ENCODE measurements around the gene SCAPER.

The SCAPER gene

DNA sequence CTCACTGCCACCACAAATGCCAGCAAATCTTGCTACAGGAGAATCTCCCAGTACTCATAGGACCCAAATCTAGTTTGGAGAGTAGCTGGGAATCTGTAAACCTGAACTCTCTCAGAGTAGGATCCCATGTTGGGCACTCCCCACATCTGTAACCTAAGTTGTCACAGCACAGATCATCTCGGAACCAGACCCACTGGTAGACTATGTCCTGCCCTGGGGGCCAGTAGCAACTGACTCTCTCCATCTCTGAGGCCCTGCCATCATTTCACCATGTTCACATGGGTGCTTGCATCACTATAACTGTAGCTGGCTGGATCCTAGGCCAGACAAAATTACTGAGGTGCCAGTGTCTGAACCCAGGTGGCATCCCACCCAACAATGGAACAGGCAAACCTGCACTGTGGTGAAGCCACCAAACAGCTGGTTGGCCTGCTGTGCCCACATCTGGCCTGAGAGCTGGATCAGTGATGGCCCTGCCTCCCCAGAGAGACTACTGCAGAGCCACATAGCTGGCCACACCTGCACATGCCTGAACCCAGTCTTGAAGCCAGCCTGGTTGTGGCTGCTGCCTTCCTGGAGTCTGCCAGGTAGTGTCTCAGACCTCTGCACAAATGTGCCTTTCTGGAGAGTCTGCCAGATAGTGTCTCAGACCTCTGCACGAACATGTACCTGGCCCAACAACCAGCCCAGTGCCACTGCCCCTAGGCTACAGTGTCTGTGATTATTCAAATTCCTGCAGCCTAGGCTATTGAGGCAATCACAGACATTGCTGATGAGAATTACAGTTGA lies 486.6 kb downstream of the SCAPER start:
- no peak for TF ChIP-seq FOXP2 (optimal IDR thresholded peaks at IDR 0.05; ENCODE audit: borderline replicate concordance, extremely low read depth, extremely low read length, insufficient read depth)
- TF ChIP-seq TAF1 (IDR thresholded peaks at IDR 0.05; ENCODE audit: borderline replicate concordance, insufficient read depth, low read length): no peak
- TF ChIP-seq, protein P1, sequence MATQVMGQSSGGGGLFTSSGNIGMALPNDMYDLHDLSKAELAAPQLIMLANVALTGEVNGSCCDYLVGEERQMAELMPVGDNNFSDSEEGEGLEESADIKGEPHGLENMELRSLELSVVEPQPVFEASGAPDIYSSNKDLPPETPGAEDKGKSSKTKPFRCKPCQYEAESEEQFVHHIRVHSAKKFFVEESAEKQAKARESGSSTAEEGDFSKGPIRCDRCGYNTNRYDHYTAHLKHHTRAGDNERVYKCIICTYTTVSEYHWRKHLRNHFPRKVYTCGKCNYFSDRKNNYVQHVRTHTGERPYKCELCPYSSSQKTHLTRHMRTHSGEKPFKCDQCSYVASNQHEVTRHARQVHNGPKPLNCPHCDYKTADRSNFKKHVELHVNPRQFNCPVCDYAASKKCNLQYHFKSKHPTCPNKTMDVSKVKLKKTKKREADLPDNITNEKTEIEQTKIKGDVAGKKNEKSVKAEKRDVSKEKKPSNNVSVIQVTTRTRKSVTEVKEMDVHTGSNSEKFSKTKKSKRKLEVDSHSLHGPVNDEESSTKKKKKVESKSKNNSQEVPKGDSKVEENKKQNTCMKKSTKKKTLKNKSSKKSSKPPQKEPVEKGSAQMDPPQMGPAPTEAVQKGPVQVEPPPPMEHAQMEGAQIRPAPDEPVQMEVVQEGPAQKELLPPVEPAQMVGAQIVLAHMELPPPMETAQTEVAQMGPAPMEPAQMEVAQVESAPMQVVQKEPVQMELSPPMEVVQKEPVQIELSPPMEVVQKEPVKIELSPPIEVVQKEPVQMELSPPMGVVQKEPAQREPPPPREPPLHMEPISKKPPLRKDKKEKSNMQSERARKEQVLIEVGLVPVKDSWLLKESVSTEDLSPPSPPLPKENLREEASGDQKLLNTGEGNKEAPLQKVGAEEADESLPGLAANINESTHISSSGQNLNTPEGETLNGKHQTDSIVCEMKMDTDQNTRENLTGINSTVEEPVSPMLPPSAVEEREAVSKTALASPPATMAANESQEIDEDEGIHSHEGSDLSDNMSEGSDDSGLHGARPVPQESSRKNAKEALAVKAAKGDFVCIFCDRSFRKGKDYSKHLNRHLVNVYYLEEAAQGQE (IDR thresholded peaks at IDR 0.05; ENCODE audit: insufficient read depth in 1 of 2, low read depth in 2 of 2, low read length in 2 of 2): no peak
- no peak for TF ChIP-seq POLR2AphosphoS5 (IDR thresholded peaks at IDR 0.05; ENCODE audit: low read depth, low read length)
- TF ChIP-seq SIN3A (IDR thresholded peaks at IDR 0.05; ENCODE audit: borderline replicate concordance, insufficient read depth, low read length): no peak

DNA sequence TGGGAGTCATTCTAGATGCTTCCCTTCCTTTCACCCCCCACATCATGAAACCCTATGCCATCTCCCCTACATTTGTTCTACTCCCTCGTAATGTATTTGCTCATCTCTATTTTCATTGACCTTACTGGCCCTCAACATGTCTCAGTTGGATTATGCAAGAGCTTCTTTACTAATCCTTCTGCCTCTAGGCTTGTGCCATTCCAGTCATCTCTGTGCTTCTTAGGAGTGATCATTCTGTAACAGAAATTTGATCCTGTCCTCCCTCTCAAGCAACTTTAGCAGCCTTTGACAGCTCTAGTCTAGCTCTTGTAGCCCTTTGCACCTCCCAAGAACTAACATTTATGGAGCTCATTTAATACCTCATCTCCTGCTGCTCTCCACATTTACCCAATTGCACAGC lies 503.9 kb downstream of the SCAPER start:
- no peak for TF ChIP-seq POLR2AphosphoS5 (IDR thresholded peaks at IDR 0.05; ENCODE audit: low read depth, low read length)
- TF ChIP-seq, protein P1 (IDR thresholded peaks at IDR 0.05; ENCODE audit: insufficient read depth in 1 of 2, low read depth in 2 of 2, low read length in 2 of 2): no peak
- no peak for TF ChIP-seq FOXP2 (optimal IDR thresholded peaks at IDR 0.05; ENCODE audit: borderline replicate concordance, extremely low read depth, extremely low read length, insufficient read depth)
- no peak for TF ChIP-seq TAF1 (IDR thresholded peaks at IDR 0.05; ENCODE audit: borderline replicate concordance, insufficient read depth, low read length)
- TF ChIP-seq SIN3A (IDR thresholded peaks at IDR 0.05; ENCODE audit: borderline replicate concordance, insufficient read depth, low read length): no peak

DNA sequence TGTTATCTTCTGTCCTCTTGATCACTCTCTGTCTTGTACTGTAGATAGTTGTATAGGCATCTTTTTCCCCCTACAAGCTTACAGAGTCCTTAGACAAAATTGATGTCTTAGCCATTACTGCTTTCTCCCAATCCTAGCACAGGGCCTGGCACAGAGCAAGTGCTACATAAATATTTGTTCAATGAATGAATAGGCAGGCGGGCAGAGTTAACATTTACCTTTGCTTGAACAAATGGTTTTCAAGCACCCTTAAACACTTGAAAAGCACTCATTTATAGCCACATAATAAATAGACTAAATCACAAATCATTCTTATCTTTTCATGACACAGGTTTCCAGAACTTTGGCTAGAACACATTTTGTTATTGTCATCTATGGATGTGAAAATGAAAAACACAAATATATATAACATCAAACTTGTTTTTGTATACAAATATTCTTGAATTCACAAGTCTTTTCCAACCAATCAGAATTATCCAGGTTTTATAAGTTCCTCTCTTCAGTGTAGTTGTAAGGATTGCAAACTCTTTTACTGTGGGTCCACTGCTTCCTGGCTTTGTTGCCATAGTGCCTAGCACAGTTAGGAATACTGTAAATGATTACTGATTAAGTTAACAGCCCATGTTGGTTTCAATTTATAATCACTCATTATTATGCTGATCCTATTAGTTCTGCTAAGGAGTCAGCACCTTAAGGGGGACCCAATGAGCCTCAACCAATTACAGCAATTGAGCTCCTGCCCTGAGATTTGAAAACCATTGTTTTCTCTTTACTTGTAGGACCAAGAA lies 506.6 kb downstream of the SCAPER start:
- no peak for TF ChIP-seq SIN3A (IDR thresholded peaks at IDR 0.05; ENCODE audit: borderline replicate concordance, insufficient read depth, low read length)
- TF ChIP-seq TAF1 (IDR thresholded peaks at IDR 0.05; ENCODE audit: borderline replicate concordance, insufficient read depth, low read length): no peak
- no peak for TF ChIP-seq FOXP2 (optimal IDR thresholded peaks at IDR 0.05; ENCODE audit: borderline replicate concordance, extremely low read depth, extremely low read length, insufficient read depth)
- TF ChIP-seq, protein P1 (IDR thresholded peaks at IDR 0.05; ENCODE audit: insufficient read depth in 1 of 2, low read depth in 2 of 2, low read length in 2 of 2): no peak
- TF ChIP-seq POLR2AphosphoS5 (IDR thresholded peaks at IDR 0.05; ENCODE audit: low read depth, low read length): no peak

DNA sequence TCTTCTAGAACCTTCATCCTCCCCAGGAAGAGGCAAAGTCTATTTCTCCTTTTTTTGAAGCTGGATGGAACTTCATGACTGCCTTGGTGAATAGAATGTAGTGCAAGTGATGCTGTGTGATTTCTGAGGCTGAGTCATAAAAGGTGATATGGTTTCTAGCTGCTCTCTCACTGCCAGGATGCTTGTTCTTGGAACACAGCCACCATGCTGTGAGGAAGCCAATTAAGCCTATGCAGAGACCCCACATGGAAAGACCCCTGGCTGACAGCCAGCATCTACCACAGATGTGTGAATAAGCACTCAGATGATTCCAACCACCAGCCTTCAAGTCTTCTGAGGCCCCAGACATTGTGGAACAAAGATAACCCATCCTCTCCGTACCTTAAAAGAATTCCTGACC lies 511.5 kb downstream of the SCAPER start:
- TF ChIP-seq SIN3A (IDR thresholded peaks at IDR 0.05; ENCODE audit: borderline replicate concordance, insufficient read depth, low read length) (no peak), POLR2AphosphoS5 (IDR thresholded peaks at IDR 0.05; ENCODE audit: low read depth, low read length) (no peak), TAF1 (IDR thresholded peaks at IDR 0.05; ENCODE audit: borderline replicate concordance, insufficient read depth, low read length) (no peak), FOXP2 (optimal IDR thresholded peaks at IDR 0.05; ENCODE audit: borderline replicate concordance, extremely low read depth, extremely low read length, insufficient read depth) (no peak)
- TF ChIP-seq, protein P1 (IDR thresholded peaks at IDR 0.05; ENCODE audit: insufficient read depth in 1 of 2, low read depth in 2 of 2, low read length in 2 of 2): no peak

Data from PFSK-1 (cell line).